ENCODE data around the gene FREY1.
A peak's percentile ranks its signal among the peaks of the same experiment; 100 is the strongest.

GRCh38 chr11:45924927-45925326, 17.9 kb upstream of the FREY1 start:
- peak; percentile 50; the same call in 1 of the 2 replicates for TF ChIP-seq REST (IDR thresholded peaks at IDR 0.05; ENCODE audit: low read depth)
- TF ChIP-seq ZBTB7A (IDR thresholded peaks at IDR 0.05; ENCODE audit: low read depth), result no peak
- no peak for TF ChIP-seq RAD21 (IDR thresholded peaks at IDR 0.05; ENCODE audit: low read depth)
- no peak for TF ChIP-seq CEBPB (IDR thresholded peaks at IDR 0.05)
- TF ChIP-seq EGR1 (IDR thresholded peaks at IDR 0.05), result no peak
- TF ChIP-seq YY1 (IDR thresholded peaks at IDR 0.05; ENCODE audit: low read depth), result no peak
- TF ChIP-seq, protein P1, sequence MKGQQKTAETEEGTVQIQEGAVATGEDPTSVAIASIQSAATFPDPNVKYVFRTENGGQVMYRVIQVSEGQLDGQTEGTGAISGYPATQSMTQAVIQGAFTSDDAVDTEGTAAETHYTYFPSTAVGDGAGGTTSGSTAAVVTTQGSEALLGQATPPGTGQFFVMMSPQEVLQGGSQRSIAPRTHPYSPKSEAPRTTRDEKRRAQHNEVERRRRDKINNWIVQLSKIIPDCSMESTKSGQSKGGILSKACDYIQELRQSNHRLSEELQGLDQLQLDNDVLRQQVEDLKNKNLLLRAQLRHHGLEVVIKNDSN (IDR thresholded peaks at IDR 0.05), result no peak
- no peak for TF ChIP-seq TCF12 (IDR thresholded peaks at IDR 0.05; ENCODE audit: low read depth)
- no peak for TF ChIP-seq MAX (IDR thresholded peaks at IDR 0.05)
- no peak for TF ChIP-seq EP300 (IDR thresholded peaks at IDR 0.05; ENCODE audit: borderline replicate concordance)
- TF ChIP-seq TAF1 (IDR thresholded peaks at IDR 0.05; ENCODE audit: low read depth), result no peak
- TF ChIP-seq NFIC (IDR thresholded peaks at IDR 0.05), result no peak
